ENCODE measurements around the gene HDAC7.

Gene HDAC7

DNA sequence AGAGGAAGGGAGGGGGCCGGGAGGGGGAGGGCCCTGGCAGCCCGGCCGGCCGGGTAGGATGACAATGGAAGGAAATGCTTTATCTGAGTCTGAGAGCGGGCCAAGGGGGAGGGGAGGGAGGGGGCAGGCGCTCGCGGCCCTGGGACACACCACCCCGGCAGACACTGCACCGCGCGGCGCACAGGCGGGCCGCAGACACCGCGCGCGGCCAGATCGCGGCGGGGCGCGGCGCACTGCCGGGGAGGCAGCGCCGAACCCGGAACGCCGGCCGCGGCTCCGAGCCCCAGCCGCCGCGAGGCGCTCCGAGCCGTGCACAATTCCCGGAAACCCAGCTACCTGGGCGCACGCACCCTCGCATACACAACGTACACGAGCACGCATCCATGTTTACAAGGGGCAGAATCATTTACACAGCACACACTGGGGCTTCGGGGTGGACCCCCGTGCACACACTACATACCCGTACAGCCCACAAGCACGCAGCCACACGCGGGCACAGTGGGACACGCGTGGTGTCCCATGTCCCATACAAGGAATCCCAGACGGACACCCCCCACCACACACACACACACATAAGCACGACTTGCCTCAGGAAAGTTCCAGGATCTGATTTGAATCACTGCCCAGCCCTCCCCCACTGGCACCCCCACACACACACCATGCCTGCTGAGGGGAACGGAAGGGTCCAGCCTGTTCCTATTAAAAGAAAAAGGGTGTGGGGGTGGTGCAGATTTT is at the start of gene HDAC7:
HDAC7 (minus strand) TSS at position 8 of the 735 bp plus-strand sequence. CDS start 118 bp downstream, outside the sequence.
- peak; percentile 76 for DNase-seq

DNA sequence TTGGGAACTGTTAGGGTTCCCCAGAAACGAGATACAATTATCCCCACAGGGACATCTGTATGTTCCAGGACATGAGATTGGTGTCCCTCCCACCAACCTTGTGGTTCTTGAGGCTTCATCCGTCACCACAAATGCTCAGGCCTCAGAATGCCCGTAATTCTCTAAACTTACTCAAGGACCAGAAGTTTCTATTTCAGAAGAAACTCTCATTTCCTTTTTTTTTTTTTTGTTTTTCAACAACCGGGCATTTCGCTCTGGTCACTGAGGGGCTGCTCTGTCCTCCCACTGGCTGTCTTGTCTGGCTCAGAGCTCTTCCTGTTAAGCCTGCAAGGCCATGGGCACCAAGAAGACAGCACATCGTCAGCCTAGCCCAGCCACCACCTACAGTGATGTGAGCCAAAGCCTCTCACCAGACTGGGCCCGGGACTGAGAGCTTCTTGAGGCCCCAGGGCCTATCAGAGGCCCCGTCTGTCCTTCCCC is 48.9 kb upstream of the HDAC7 start:
- no peak for DNase-seq

DNA sequence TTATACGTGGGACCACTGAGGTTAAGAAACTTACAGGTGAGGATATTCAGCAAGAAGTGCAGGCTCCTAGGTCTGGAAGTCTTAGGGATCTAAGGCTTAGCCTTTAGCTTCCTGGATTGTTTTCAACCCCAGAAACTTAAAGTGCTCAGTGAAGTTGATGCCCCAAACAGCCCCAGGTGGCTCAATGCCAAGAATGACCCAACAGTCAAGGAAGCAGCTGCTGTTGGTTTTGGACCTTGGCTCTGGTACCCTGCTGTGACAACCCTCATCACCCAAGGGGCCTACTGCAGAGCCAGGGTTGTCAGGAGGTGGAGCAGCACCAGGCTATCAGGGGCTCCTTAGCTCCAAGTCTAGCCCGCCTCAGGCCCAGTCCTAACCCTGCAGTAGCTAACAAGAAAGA is 48.3 kb upstream of the HDAC7 start:
- DNase-seq, result no peak

DNA sequence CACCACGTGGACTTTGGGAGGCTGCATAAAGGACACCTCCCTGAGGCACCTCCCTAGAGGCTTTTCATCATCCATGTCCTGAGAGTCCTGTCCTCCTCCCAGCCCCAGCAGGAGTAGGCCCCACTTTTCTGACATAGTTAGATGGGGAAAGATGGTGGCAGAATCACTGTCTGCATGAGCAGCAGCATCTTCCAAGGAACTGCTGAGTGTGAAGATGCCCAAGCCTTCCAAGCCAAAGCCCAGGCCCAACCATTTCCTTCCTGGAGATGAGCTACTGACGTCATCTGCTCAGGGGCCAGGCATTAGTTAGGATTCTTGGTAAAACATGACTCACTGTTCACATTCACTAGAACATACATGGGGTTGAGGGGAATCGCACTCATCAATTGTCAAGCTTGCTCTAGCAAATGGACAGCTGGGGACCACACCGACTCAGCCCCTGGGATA is 47.8 kb upstream of the HDAC7 start:
- DNase-seq, result peak; percentile 32

DNA sequence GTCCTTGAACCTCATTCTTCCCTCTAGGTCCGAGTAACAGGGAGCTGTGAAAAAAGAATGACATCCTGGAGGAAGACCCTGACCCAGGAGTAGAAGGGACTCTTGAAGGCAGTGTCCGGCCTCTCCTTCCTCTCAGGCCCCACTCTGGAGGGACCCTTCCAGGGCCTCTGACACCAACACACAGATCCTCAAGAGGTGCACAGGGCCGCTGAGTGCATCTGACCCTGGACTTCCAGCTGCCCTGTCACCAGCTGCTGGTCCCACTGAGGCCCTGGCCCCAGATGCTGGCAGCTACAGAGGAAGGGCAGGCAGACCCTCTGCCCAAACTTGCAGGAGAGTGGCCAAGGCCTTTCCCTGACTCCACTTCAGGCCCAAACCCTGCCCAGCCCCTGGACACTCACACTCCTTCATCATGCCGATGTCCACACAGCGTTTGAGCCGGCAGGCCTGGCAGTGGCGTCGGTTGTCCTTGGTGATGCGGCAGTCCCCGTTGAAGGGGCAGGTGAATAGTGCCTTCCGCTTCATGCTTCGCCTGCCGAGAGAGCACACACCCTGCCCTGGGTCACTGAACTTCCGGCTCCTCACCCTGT is 45.0 kb upstream of the HDAC7 start:
- no peak for DNase-seq

DNA sequence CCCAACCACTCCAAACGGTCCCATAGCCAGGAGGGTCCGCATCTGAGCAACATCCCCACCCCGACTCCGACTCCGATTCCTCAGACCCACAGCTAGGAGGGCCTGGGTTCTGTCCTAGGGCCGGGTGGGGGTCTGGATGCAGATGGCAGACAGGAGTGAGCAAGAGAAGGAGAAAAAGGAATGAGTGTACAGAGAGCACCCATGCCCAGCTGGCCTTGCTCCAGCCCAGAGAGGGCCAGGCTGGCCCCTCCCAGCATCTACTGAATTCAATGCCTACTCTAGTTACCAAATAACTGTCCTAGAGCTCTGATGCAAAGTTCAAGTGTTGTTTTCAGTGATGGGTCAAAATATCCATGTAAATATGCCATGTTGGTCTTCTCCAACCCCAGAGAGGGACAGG is 44.3 kb upstream of the HDAC7 start:
- no peak for DNase-seq

DNA sequence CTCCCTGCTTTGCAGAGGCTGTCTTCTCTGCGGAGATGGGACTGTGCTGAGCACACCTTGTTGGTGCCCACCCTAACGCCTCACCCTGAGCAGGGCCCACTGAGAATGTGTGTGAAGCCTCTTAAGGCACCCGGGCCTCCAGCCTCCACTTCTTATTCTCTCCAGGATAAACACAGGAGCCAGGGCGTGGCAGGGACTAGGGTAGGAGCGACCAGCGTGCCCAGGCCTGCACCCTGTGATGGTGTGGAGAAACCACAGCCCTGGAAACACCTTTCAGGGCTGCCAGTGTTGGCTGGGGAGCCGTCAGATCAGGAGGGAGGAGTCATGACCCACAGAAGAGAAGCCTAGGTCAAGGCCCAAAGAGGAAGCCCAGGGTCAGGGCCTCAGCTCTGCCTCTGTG is 43.8 kb upstream of the HDAC7 start:
- DNase-seq, result no peak

DNA sequence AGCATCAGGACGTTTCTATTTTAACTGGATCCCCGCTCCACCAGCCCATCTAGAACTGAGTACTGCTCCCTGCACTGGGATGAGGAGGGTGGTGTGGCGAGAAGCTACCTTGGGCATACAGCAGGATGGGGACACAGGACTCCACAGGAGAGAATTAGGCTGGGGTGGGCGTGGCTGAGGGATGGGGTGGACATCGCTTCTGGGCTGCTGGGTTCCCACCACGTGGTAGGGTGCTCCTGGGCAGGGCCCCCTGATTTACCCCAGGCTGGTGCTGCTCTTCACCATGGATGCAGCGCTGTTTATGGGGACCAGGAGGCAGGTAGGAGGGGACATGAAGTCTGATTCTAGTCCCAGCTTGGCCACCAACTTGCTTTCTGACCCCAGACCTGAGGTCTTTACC is 43.2 kb upstream of the HDAC7 start:
- no peak for DNase-seq

DNA sequence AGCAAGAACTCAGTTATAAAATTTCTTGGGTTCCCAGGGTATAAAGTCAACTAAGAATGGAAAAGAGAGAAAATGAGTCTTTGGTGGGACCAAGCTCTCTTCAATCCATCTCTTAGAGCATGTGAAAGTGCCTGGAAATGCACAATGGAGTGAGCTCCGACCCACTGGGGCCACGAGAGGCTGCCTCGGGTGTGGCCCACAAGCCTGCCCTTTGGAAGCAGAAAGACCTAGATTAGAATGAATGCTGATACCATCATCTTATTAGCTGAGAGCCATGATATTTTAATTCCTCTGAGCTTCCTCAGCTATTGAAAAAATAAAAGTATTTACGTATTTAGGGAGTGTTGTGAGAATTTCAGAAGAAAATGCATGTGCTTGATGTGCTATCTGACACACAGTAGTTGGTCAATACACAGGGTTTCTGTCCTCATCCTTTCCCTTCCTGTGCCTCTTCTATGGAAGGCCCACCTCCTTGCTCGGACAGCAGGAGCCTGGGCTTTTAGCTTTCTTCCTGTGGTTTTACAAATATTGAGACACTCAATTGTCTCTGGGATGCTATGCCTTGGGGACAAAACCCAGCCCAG is 42.6 kb upstream of the HDAC7 start:
- no peak for DNase-seq

DNA sequence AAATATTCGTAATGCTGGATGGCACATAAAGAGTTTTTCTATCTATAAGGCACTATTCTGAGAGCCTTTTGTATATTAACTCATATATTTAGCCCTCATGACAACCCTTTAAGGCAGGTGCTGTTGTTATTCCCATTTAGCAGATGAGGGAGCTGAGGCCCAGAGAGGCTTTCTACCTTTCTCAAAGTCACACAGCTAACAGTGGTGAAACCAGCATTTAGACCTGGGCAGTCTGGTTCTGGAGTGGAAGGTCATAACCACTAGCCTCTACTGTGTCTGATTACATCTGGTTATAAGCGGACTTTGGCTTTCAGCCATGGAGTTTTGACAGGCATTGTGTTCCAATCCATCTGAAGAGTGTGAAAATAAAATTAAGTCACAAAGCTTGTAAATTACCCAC is 41.2 kb upstream of the HDAC7 start:
- no peak for DNase-seq

DNA sequence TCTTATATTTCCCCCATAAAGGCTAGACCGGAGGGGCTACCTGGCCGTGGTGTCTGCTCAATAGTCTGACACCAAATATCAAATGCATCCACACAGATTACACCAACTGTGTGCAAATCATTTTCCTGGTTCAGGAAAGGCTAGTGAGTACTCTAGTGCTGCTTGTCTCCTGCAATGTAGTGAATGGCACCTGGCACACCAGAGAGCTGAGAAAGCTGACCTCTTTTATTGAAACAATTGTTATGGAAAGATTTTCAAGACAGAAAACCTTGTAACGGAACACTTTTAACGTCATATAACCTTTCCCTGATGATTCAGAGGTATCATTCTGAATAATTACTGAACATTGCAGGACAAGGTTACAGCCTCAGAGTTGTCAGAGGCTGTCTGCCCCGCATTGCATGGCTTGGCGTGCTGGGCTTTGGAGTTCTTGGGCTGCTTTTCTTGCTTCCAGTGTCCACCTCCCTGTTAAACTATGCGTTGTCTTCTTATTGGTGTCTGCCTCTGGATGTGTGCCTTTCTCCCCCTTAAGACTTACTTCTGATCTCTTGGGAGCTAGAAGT is 40.7 kb upstream of the HDAC7 start:
- DNase-seq, result no peak

DNA sequence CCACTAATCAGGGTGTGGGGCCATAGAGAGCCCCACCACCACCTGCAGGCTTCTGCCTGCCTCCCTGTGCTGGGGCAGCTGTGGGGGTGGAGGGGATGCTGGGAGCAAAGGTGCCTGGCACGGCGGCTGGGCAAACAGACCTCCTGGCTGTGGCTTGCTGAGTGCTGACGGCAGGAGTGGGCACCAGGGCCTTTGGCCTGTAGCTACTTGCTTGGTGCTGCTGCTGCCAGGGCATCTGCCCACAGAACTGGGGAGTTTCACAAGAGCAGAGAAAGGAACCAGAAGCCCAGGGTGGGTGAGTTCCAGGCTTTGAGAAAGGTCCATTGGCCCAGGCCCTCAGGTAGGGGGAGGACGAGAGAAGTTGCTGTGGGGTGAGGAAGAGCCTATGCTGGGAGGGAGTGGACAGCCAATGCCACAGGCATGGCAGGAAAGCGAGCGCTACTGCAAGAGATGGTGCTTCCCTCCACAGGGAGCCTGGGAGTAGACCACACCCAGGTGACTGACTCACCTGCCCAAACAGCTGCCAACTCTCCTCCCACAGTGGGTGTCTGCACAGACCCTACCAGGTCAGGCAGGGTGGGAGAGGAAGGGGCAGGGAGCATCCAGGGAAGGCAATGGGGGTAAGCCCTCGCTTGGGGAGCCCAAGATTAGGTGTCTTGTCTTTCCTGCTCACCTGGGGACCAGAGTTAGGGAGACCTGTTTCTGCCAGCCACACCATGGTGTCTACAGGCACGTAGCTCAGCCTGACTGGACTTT is 39.0 kb upstream of the HDAC7 start:
- no peak for DNase-seq

DNA sequence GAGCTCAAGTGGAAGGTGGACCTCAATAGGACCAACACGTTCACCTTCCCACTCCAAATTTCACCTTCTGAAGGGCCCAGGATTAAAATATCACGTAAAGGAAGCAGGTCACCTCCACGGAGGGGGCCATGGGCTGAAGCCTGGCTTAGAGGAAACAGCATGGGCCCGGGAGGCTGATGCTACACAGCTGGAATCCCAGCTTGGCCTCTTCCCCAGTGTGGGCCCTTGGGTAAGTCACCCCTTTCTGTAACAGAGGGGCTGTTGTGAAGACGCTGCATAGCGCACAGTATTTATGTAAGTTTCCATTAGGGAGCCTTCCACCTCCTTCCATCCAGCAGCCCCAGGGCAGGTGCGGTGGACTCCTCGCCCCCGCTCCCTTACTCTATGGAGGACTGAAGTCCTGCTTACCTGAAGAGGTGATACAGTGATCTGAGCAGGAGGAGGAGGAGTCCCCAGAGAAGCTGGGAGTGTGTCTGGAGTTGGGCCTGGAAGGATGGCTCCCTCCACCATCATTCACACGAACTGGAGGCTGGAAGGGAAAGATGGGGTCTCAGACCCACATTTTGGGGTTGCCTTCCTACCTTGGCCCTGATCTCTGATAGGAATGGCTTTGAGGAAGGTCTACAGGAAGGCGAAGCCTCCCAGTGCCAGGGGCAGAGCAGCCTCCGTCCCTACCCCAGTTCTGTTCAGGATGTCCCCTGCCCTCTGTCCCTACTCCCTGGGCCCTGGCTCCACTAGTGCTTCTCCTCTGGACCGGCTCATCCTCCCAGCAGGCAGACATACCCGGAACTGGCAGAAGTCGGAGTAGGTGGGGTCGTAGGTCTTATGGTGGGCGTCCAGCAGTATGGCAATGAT is 37.2 kb upstream of the HDAC7 start:
- no peak for DNase-seq

DNA sequence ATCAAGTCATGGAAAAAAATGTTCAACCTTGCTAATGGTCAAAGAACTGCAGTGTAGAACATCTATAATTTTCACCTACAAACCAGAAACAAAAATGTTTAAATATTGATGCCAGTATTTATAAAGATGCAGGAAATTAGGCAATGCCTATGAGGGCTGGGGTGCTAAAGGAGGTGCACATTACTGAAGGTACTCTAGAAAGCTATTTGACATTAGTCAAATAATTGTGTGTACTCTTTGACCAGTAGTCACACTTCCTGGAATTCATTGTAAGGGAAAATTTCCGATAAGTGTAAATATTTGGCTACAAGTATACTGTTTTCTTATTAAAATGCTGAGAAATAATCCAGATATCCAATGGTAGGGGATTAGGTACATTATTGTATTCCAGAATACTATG is 36.4 kb upstream of the HDAC7 start:
- no peak for DNase-seq

DNA sequence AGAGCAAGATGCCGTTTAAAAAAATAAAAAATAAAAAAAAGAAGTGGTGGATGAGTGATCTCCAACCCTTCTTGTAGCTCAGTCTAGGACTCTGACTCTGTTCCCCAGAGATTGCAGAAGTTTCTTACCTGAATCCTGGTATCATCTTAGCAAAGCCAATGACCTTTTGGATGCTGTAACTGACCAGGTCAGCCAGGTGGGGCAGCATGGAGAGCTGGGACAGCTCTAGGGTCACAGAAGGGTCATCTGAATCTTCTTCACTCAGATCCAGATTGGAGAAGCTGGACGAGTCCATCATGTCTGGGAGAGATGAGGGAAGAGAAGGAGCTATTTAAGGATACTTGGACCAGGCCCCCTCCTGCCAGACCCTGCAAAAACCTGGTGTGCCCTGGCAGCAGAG is 35.8 kb upstream of the HDAC7 start:
- no peak for DNase-seq

DNA sequence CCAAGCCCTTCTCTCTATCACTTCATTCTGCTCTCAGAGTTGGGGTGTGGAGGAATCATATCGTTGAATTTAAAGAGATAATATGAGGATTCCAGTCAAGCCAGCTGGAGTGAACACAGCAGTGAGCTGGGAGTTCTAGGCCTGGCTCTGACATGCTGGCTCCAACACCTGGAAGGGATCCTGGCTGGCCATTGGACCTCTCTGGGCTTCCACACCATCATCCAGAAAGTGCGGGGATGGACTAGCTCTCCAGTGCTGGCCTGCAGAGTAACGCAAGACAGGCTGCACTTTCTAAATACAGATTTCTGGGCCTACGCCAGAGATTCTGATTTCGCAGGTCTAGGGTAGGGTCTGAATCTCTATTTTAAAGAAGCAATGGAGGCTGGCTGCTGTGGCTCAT is 34.8 kb upstream of the HDAC7 start:
- no peak for DNase-seq

DNA sequence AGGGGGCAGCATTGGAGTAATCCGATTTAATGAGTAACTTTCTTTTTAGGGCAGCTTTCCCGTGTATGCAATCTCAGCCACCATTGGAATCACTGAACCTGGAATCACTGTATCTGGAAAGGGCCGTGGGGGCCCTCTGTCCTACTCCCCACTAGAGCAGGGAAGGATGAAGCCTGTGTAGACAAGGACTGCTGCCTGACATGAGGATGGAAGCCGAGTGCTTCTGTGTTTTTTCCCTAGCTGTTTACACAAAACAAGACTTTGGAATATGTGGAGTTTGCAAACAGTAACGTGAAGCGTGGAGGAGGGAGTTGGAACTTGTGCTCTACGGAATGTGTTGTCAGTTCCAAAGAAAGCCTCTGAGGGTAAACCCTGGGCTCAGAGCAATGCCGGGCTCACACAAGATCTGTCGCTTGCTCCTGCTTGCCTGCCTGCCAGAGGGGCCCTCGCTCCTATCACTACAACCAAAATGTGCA is 32.4 kb upstream of the HDAC7 start:
- DNase-seq, result no peak

DNA sequence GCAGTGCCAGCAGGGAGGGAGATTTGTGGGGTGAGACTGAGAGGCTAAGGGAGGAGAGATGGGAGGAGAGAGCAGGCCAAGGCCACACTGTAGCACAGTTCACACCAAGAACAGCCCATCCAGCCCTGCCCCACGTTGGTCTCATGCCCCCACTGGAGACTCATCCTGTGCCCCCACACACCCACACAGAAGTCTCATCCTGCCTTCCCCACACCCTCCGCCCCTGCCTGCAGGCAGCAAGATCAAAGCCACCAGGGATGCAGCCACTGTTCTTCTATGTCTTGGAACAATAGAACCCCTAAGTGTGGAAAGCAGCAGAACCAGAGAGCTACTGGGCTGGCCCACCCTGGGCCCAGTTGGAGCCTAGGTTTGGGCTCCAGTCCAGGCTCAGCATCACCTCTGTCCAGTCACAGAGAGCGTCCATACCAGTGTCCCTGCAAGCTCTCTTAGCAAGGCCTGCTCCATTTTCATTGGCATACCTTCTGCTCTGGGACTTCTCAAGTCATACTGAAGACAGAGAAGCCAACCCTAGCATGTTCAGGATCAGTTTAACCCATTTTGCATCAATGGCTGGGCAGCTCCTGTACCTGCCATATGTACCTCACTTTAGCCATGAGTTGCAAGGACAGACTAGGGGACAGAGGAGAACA is 31.7 kb upstream of the HDAC7 start:
- no peak for DNase-seq

DNA sequence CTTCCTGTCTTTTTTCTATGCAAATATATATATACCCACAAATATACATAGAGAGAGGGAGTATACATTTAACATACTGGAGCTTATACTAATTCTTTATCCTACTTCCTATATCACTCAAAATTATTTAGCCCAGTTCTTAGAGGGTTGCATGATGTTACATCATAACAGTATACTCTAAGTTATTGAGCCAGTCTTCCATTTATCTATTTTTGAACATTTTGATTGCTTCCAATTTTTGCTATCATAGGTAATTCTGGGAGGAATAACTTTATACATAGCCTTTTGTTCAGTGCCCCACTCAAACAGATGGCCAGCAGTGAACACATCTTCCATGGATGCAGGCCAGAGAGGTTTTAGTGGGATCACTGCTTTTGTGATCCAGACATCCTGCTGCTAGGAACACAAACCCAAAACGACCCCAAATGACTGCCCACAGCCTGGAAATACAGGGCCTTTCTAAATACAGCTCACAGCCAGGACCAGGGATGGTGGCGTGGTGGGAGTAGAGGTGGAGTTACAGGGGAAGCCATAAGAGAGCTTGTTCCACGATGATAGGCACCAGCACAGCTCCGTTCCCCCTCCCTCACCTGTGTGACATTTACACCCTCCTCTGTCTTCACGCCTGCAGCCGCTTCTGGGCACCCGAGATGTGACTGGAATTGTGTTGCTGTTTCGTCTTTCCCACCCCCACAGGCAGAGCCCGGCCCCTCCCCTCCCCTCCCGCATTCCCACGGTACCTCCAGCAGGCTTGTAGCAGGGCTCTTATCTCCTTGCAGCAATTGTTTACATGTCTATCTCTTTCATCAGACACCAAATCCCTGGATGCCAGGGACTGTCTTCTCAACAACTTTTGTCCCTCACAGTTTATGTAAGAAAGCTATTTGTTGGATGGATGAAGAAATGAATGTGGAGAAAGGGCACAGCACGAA is 30.7 kb upstream of the HDAC7 start:
- no peak for DNase-seq

DNA sequence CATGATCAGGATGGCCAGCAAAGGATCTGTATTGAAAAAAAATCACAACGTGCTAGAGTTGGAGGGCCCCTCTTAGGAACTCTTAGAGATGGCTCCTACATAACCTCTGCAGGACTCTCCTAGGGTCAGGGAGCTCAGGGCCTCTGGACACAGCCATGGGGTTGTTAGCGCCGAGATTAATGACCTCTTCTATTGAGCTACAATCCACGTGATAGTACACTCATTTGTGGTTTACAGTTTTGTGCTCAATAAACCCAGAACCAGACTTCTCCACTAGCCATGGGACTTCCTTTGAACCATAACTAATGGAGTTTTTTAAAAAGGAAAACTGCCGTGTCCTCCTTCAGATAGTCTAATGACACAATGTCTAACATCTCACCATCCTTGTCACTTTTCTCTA is 29.6 kb upstream of the HDAC7 start:
- DNase-seq, result no peak

Measured in CD4-positive, alpha-beta T cell treated with Interferon gamma for 1 hour (primary cell).